K562 (cell line): Measurements from ENCODE around the gene SOCS3. TPM values are rescaled to one million over a fixed set of nuclear protein-coding genes. Genes with fewer than 3 reads are reported as not detected.

Source experiments
- GTF2E2 ChIP-seq: fragments of 200-800 bp; sonication (Bioruptor generic); IDR thresholded peaks from 2 replicates; pipeline ENCODE4 v1.6.1; 2016; ENCODE audit warnings: missing genetic modification characterization, missing compliant biosample characterization
- HOXB6 ChIP-seq: fragments of 250-450 bp; sonication (Bioruptor Pico); IDR thresholded peaks from 2 replicates; pipeline ENCODE4 v1.5.1; 2022; ENCODE audit warnings: mild to moderate bottlenecking, borderline replicate concordance
- OTX1 ChIP-seq: fragments of 450-650 bp; formaldehyde crosslinking; IDR thresholded peaks from 2 replicates; pipeline ENCODE4 v1.4.0; 2022; ENCODE audit warnings: mild to moderate bottlenecking
- TCFL5 ChIP-seq: fragments of 250-450 bp; sonication (Bioruptor Pico); conservative IDR thresholded peaks from 2 replicates; pipeline ENCODE4 v1.6.1; 2021; ENCODE audit warnings: mild to moderate bottlenecking, moderate library complexity, matching md5 sums
- ZC3H8 ChIP-seq: fragments of 450-650 bp; IDR thresholded peaks from 2 replicates; pipeline ENCODE4 v1.6.1; 2017
- ZNF707 ChIP-seq: fragments of 250-450 bp; sonication (Bioruptor Pico); conservative IDR thresholded peaks from 2 replicates; pipeline ENCODE4 v1.8.0; 2022; ENCODE audit warnings: inconsistent platforms, mild to moderate bottlenecking, moderate library complexity
- polyA plus RNA-seq, 8 experiments: library from polyadenylated mRNA; depleted of rRNA in 4 of 8; stranded (reverse) in 5 of 8; unstranded in 3 of 8; fragments of >200 nt; fragmentation: Nextera tagmentation in 2 of 8; fragmentation: Illumina TruSeq in 1 of 8; extraction: Ambion mirVana in 2 of 8; extraction: Trizol in 1 of 8; gene quantifications; 2 replicates each; pipeline versions ENCODE4 v1.2.1 to v1.2.3, GENCODE V29; 2011 to 2014; ENCODE audit warnings: inconsistent platforms in 1 of 8, missing spikeins in 1 of 8
- total RNA-seq, 7 experiments: library from RNA; depleted of rRNA in 6 of 7; stranded (reverse); fragments of >200 nt in 6 of 7; fragmentation: Illumina TruSeq in 2 of 7; extraction: Trizol in 2 of 7; gene quantifications; 2 replicates each; pipeline versions ENCODE4 v1.2.1 to v1.2.3, GENCODE V29; 2011 to 2021; ENCODE audit warnings: low replicate concordance in 1 of 7
- TF ChIP-seq, protein P1 (sequence below): sonication (generic); formaldehyde crosslinking; IDR thresholded peaks from 2 replicates; pipeline ENCODE4 v1.8.0; 2022; ENCODE audit warnings: missing genetic modification reagents, mild to moderate bottlenecking, borderline replicate concordance
- TF ChIP-seq, protein P2 (sequence below), 2 experiments: fragments of 250-450 bp in 1 of 2; fragments of 450-650 bp in 1 of 2; sonication (Bioruptor Pico) in 1 of 2; IDR thresholded peaks; 2 replicates each; pipeline versions ENCODE4 v1.6.1 to v1.8.0; 2016 to 2021; ENCODE audit warnings: mild to moderate bottlenecking in 2 of 2, moderate library complexity in 2 of 2, missing compliant biosample characterization in 1 of 2, missing genetic modification characterization in 1 of 2
- TF ChIP-seq, protein P3 (sequence below): fragments of 450-650 bp; IDR thresholded peaks from 2 replicates; pipeline ENCODE4 v1.6.1; 2018; ENCODE audit warnings: mild to moderate bottlenecking, low read depth; ENCODE audit not compliant: partially characterized antibody
- TF ChIP-seq, protein P4 (sequence below): sonication (generic); formaldehyde crosslinking; IDR thresholded peaks from 2 replicates; pipeline ENCODE4 v1.8.1; 2022; ENCODE audit warnings: missing genetic modification reagents
- TF ChIP-seq, protein P5 (sequence below): fragments of 450-650 bp; formaldehyde crosslinking; IDR thresholded peaks from 2 replicates; pipeline ENCODE4 v1.4.0; 2020; ENCODE audit warnings: mild to moderate bottlenecking
- TF ChIP-seq, protein P6 (sequence below): sonication (generic); formaldehyde crosslinking; IDR thresholded peaks from 2 replicates; pipeline ENCODE4 v1.8.1; 2023; ENCODE audit warnings: mild to moderate bottlenecking, missing genetic modification reagents
- TF ChIP-seq, protein P7 (sequence below): fragments of 250-450 bp; sonication (Bioruptor Pico); IDR thresholded peaks from 2 replicates; pipeline ENCODE4 v1.5.0; 2020; ENCODE audit warnings: mild to moderate bottlenecking

Gene SOCS3
- total and polyA plus RNA-seq, 9 of the 15 experiments (the other 6 are each of a cell fraction or from before 2014, with no cell fraction given), result 0.56 to 38.9 (median 13.7) TPM

DNA sequence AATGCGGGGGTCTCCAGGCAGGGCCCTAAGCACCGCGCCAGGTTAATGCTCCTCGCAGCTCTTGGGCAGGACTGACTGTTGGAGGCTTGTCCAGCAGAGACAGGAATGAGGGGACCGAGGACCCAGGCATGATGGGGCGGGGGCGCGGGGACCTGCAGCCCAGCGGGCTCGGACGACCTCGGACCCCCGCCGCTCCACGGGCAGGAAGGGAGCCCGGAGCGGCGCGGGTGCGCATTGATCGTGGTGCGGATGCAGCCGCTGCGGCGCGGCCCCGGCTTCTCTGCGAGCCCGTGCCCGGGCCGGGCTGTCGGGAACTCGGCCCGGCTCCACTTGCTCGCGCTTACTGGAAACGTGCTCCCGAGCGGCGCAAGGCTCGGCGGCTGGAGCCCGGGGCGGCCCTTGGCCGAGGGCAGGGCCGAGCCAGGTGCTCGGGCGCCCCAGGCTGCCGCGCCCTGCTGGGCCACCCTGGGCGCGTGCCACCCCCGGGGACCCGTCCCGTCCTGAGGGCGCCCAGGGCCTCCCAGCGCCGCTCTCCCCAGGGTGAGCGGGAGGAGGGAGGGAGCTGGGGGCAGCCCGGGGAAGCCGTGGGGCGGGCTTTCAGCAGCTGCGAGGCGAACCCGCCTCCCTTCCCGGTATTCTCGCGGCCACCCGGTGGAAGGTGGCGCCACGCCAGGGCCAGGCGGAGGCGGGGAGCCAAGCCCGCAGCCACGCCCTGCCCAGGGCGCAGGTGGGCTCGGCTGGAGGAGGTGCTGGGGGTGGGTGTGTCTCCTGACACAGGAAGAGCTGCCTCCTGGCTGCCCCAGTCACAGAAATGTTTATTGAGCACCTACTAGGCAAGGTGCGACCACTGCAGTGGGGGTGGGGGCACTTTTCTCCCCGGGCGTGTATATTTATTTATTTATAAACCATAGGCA is 45.9 kb downstream of the SOCS3 start (continued):
- TF ChIP-seq, protein P1, sequence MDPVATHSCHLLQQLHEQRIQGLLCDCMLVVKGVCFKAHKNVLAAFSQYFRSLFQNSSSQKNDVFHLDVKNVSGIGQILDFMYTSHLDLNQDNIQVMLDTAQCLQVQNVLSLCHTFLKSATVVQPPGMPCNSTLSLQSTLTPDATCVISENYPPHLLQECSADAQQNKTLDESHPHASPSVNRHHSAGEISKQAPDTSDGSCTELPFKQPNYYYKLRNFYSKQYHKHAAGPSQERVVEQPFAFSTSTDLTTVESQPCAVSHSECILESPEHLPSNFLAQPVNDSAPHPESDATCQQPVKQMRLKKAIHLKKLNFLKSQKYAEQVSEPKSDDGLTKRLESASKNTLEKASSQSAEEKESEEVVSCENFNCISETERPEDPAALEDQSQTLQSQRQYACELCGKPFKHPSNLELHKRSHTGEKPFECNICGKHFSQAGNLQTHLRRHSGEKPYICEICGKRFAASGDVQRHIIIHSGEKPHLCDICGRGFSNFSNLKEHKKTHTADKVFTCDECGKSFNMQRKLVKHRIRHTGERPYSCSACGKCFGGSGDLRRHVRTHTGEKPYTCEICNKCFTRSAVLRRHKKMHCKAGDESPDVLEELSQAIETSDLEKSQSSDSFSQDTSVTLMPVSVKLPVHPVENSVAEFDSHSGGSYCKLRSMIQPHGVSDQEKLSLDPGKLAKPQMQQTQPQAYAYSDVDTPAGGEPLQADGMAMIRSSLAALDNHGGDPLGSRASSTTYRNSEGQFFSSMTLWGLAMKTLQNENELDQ (CRISPR knock-in tag), result no peak
- TF ChIP-seq, protein P2, sequence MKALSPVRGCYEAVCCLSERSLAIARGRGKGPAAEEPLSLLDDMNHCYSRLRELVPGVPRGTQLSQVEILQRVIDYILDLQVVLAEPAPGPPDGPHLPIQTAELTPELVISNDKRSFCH (CRISPR knock-in tag; IDR thresholded peaks at IDR 0.05), result no peak
- TF ChIP-seq, protein P2 (tag; IDR thresholded peaks at IDR 0.05), result 0 out of 2 replicates have a peak, but pooled peaks have one; percentile 58
- TF ChIP-seq, protein P3, sequence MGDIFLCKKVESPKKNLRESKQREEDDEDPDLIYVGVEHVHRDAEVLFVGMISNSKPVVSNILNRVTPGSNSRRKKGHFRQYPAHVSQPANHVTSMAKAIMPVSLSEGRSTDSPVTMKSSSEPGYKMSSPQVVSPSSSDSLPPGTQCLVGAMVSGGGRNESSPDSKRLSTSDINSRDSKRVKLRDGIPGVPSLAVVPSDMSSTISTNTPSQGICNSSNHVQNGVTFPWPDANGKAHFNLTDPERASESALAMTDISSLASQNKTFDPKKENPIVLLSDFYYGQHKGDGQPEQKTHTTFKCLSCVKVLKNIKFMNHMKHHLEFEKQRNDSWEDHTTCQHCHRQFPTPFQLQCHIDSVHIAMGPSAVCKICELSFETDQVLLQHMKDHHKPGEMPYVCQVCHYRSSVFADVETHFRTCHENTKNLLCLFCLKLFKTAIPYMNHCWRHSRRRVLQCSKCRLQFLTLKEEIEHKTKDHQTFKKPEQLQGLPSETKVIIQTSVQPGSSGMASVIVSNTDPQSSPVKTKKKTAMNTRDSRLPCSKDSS, result no peak
- TF ChIP-seq, protein P4, sequence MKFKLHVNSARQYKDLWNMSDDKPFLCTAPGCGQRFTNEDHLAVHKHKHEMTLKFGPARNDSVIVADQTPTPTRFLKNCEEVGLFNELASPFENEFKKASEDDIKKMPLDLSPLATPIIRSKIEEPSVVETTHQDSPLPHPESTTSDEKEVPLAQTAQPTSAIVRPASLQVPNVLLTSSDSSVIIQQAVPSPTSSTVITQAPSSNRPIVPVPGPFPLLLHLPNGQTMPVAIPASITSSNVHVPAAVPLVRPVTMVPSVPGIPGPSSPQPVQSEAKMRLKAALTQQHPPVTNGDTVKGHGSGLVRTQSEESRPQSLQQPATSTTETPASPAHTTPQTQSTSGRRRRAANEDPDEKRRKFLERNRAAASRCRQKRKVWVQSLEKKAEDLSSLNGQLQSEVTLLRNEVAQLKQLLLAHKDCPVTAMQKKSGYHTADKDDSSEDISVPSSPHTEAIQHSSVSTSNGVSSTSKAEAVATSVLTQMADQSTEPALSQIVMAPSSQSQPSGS (CRISPR knock-in tag), result no peak
- TF ChIP-seq HOXB6, result no peak
- TF ChIP-seq, protein P5, sequence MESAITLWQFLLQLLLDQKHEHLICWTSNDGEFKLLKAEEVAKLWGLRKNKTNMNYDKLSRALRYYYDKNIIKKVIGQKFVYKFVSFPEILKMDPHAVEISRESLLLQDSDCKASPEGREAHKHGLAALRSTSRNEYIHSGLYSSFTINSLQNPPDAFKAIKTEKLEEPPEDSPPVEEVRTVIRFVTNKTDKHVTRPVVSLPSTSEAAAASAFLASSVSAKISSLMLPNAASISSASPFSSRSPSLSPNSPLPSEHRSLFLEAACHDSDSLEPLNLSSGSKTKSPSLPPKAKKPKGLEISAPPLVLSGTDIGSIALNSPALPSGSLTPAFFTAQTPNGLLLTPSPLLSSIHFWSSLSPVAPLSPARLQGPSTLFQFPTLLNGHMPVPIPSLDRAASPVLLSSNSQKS, result no peak
- TF ChIP-seq, protein P6, sequence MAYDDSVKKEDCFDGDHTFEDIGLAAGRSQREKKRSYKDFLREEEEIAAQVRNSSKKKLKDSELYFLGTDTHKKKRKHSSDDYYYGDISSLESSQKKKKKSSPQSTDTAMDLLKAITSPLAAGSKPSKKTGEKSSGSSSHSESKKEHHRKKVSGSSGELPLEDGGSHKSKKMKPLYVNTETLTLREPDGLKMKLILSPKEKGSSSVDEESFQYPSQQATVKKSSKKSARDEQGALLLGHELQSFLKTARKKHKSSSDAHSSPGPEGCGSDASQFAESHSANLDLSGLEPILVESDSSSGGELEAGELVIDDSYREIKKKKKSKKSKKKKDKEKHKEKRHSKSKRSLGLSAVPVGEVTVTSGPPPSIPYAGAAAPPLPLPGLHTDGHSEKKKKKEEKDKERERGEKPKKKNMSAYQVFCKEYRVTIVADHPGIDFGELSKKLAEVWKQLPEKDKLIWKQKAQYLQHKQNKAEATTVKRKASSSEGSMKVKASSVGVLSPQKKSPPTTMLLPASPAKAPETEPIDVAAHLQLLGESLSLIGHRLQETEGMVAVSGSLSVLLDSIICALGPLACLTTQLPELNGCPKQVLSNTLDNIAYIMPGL (CRISPR knock-in tag), result no peak
- TF ChIP-seq TCFL5, result no peak
- no peak for TF ChIP-seq OTX1 (CRISPR knock-in tag)
- TF ChIP-seq GTF2E2, result no peak
- TF ChIP-seq, protein P7, sequence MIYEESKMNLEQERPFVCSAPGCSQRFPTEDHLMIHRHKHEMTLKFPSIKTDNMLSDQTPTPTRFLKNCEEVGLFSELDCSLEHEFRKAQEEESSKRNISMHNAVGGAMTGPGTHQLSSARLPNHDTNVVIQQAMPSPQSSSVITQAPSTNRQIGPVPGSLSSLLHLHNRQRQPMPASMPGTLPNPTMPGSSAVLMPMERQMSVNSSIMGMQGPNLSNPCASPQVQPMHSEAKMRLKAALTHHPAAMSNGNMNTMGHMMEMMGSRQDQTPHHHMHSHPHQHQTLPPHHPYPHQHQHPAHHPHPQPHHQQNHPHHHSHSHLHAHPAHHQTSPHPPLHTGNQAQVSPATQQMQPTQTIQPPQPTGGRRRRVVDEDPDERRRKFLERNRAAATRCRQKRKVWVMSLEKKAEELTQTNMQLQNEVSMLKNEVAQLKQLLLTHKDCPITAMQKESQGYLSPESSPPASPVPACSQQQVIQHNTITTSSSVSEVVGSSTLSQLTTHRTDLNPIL (CRISPR knock-in tag), result no peak
- TF ChIP-seq ZC3H8, result no peak
- TF ChIP-seq ZNF707, result no peak
